Measurements from ENCODE around the gene DTNB.
"Not testable (repeated sequence)": the region's sequence is repeated elsewhere in the genome, so short reads cannot be mapped to it uniquely, and the experiment has no call there.

The DTNB gene

DNA sequence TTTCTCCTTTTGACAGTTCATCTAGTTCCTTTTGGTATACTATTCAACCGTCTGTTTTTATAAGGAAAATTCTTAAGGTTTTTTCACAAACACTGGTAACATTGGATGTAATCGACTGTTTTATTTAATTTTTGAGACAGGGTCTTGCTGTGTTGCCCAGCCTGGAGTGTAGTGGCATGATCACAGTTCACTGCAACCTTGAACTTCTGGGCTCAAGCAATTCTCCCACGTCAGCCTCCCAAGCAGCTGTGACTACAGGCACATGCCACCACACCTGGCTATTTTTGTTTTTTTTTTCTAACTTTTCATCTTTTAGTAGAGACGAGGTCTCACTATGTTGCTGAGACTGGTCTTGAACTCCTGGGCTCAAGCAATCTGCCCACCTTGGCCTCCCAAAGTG is 227.3 kb downstream of the DTNB start:
- DNase-seq: no peak

- DNase-seq: no peak
These were observed 227.9 kb downstream of the DTNB start for GRCh38 chr2:25445464-25445863.

DNA sequence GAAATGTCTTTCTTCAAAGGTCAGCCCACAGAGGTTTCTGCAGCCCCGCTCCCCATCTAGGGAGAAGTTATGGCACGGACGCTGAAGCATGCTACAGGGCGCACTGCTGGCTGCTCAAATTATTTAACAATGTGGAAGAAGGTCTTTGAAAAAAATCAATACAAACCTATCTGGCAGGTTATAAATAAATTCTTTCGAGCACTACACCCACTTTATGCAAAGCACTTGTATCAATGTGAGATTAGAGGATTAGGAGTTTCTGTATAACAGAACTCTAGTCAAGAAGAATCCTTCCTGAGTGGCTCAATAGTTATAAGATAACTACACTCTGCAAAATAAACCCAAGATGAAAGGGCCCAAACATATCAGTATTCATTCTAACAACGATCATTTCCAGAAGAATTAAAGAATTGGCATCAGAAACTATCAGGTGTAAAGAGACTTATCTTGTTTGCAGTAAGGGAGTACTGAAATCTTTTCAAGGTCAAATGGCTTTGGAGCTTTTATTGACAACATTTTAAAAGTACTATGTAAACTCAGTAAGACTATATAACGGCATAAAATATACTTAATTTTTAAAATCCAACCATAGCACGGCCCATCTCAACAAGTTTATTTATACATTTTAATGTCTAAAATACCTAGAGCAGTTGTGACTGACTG is 228.6 kb downstream of the DTNB start:
- DNase-seq: no peak

GRCh38 chr2:25443766-25444165 is 229.6 kb downstream of the DTNB start:
- no peak for DNase-seq

GRCh38 chr2:25441353-25441752 is 232.0 kb downstream of the DTNB start:
- no peak for DNase-seq

DNA sequence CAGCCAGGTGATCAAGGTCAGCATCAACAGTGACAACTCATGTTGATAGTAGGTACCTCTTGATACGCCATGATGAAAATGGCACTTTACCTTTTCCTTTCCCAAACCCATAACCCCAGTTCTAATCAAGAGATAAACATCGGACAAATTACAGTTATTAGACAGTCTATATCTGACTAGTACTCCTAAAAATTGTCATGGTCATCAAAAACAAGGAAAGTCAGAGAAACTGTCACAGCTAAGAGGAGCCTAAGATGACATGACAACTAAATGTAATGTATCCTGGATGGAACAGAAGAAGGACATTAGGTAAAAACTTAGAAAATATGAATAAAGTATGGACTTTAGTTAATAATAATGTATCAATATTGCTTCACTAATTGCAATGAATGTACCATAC is 234.6 kb downstream of the DTNB start:
- DNase-seq: no peak

DNA sequence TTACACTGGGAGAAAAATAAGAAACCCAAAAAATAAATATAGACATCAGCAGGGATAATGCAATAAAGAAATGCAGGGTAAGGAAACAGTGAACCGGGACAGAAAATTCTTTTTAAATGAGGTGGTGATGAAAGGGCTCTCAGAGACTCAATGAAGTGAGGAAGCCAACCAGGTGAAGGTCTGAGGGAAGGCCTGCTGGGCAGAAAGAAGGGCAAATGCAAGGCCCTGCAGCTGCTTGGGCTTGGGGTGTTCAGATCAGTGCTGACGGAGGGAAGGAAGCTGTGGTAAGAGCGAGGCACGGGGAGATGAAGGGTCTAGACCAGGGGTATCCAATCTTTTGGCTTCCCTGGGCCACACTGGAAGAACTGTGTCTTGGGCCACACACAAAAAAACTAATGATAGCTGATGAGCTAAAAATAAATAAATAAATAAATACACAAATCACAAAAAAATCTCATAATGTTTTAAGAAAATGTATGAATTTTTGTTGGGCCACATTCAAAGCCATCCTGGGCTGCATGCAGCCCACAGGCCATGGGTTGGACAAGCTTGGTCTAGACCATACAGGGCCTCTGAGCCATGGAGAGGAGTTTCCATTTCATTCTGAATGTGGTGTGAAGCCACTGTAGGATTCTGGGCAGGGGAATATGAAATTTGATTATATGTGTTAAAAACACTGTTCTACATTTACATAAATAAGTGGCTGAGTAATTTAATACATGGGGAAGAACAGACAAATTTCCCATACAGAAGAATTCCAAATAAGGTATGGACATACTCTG is 235.3 kb downstream of the DTNB start:
- no peak for DNase-seq

GRCh38 chr2:25435421-25435820 is 238.0 kb downstream of the DTNB start:
- no peak for DNase-seq

DNA sequence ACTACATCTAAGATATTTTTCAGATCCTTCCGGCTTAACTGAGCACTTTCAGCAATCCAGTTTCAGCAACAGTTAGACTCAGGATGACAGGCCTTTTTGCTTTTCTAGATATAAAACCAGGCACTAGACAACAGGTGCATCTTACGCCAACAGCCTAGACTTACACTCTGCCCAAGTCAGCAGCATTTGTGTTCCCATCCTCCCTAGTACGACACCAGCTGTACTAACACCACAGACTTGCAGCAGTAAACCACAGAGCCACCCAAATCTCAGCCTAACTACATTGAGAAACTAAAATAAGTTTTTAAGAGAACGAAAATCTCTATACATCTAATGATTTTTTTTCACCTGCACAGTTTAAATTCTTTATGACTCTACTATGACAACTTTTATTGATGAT is 241.8 kb downstream of the DTNB start:
- DNase-seq: no peak

GRCh38 chr2:25430556-25430955 is 242.8 kb downstream of the DTNB start:
- DNase-seq: no peak

DNA sequence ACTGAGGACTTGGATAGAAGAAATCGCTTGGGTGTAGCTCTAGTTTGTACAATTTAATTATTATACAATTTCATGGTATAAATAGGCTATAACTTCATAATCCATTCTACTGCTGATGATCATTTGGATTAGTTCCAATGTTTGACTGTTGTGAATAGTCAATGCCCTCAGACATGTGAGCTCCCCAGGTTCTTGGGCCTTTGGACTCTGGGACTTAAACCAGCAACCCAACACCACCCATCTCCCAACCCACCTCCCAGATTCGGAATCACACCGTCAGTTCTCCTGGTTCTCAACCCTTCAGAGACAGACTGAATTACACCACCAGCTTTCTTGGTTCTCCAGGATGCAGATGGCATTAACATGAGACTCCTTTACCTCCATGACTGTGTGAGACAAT is 247.1 kb downstream of the DTNB start:
- no peak for DNase-seq

DNA sequence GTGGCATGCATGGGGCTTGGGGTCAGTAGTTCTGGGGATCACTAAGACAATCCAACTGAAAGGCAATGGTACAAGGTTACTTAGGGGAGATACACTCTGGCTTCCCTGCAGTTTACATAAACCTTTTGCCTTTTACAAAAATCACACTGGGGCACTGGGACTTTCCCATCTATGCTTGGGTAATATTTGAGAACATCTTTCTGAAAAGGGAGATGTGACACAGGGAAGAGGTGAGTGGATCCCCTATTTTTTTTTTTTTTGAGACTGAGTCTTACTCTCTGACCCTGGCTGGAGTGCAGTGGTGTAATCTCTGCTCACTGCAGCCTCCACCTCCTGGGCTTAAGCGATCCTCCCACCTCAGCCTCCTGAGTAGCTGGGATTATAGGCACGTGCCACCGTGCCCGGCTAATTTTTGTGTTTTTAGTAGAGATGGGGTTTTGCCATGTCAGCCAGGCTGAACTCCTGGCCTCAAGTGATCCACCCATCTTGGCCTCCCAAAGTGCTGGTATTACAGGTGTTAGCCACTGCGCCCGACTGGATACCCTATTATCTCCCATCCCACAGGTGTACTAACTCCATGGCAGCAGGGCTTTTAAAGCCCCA is 248.8 kb downstream of the DTNB start:
- DNase-seq: no peak

GRCh38 chr2:25421820-25422411 is 251.5 kb downstream of the DTNB start:
- DNase-seq: no peak

GRCh38 chr2:25421289-25421688 is 252.1 kb downstream of the DTNB start:
- DNase-seq: no peak

GRCh38 chr2:25420820-25421237 is 252.5 kb downstream of the DTNB start:
- DNase-seq: no peak

- no peak for DNase-seq
These were observed 253.6 kb downstream of the DTNB start for GRCh38 chr2:25419678-25420242.

DNA sequence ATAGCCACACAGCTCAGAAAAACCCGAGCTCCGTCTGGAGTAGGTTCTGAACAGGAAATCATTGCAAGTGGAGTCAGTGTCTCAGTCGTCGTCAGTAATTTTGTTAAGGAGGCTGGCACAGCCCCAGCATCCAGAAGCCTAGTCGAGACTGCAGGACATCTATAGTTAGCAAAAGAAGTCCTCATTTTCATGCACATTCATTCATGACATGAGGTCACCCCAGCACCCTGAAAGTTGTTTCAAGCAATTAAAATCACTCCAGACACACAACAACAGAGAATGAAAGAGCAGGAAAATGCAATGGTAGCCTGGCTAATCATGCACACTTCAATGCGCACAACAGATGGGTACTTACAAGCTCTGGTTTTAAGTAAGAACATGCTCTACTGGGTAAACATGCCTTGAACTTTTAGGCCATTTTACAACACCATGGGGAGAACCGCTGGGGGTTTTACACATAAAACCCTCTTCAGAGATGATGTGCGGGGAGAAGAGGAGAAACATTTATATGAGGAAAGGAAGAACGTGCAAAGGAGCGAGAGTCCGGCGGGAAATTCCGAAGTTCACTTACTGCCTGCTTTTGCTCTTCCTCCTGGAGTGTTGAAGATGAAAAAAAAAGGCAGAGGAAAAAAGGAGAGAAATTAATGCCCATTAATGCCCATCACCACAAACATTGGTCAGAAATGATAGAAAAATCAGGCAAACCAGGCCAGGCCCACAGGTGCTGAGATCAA is 254.3 kb downstream of the DTNB start:
- DNase-seq: peak; percentile 95

DNA sequence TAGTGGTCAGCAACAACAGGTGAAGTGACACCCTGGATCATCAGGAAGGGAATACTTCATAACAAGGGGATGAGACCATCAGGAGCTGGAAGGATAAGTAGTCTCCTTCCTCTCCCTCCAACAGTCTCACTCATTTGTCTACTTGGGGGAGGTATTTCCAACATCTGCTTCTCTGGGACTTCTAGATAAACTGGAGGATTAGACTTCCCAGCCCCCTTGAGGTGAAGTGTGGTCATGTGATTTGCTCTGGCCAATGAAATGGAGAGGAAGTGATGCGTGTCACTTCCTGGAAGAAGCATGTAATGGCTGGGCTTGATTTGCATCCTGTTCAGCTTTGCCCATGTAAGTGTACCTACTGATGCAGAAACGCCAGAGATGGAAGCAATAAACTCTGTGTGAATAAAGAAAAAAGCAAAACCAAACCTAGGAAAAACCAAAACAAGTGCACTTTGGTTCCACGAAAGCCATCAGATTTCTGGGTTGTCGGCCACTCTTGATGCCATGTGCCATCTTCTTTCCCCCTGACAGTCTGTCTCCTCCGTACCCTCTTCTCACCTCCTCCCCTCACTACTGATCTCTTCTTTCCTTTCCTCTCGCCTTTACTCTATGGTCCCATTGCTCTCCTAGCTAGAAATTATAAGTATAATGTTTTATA is 255.5 kb downstream of the DTNB start:
- DNase-seq: peak; percentile 47

DNA sequence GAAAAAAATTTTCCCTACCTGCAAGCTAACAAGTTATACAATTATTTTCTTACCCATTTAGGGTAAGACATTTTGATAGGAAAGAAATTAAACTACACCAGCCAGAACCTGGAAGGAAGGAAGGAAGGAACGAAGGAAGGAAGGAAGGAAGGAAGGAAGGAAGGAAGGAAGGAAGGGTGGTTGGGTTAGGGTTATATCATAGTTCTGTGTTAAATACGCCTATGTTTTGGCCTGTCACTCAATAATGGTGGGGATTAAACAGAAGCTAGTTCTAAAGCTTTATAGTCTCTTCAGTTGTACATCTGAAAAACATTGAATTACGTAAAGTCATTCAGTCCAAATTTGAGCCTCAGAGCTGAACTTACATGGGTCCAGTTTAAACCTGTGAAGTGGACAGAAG is 256.7 kb downstream of the DTNB start:
- no peak for DNase-seq

GRCh38 chr2:25414781-25415180 is 258.6 kb downstream of the DTNB start:
- DNase-seq: no peak

DNA sequence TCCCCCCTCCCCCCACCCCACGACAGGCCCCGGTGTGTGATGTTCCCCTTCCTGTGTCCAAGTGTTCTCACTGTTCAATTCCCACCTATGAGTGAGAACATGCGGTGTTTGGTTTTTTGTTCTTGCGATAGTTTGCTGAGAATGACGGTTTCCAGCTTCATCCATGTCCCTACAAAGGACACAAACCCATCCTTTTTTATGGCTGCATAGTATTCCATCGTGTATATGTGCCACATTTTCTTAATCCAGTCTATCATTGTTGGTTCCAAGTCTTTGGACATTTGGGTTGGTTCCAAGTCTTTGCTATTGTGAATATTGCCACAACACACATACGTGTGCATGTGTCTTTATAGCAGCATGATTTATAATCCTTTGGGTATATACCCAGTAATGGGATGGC is 260.0 kb downstream of the DTNB start:
- DNase-seq: not testable (repeated sequence)

GRCh38 chr2:25411753-25412152 is 261.6 kb downstream of the DTNB start:
- DNase-seq: no peak

All from NCI-H2171 treated with DMSO at 0.1 percent for 48 hours (cell line).